B cell (primary cell): Measurements from ENCODE around the gene PLCXD3. TPM values are rescaled to one million over a fixed set of nuclear protein-coding genes. Genes with fewer than 3 reads are reported as not detected.

ENCODE experiments used
- ATAC-seq: fragments of 200-7000 bp; cut with Tn5 transposase; one replicate; pipeline ENCODE4 v1.10.0; 2021; ENCODE audit warnings: low read depth, mild to moderate bottlenecking, moderate number of reproducible peaks, moderate library complexity
- CTCF ChIA-PET: fragments of 350-600 bp; sonication (Branson Sonifier 250); formaldehyde crosslinking; loops from one replicate; lab custom pipeline; 2021; ENCODE audit warnings: antibody characterized with exemption, inconsistent platforms; lab: Charles Lee
- POLR2A ChIA-PET: fragments of 350-600 bp; sonication (Branson Sonifier 250); formaldehyde crosslinking; loops from one replicate; lab custom pipeline; 2021; ENCODE audit warnings: antibody characterized with exemption; lab: Charles Lee
- DNase-seq: peaks from one replicate; pipeline ENCODE4 v3.0.0; 2013
- H2AFZ ChIP-seq: 2 replicates; pipeline ENCODE4 v1.6.1; 2012; ENCODE audit warnings: mild to moderate bottlenecking, low read depth, low read length; ENCODE audit not compliant: insufficient read depth, poor library complexity, severe bottlenecking
- H3K27ac ChIP-seq, 2 donors: 1 replicate in 1 of 2; 2 replicates in 1 of 2; pipeline ENCODE4 v1.5.1; 2012 to 2013; ENCODE audit warnings: low read length in 2 of 2, mild to moderate bottlenecking in 2 of 2, moderate library complexity in 1 of 2
- H3K27me3 ChIP-seq, 4 experiments: fragments of 200-600 bp in 1 of 4; sonication (generic) in 1 of 4; replicated peaks in 1 of 4; 1 replicate in 2 of 4; 2 replicates in 2 of 4; pipeline versions ENCODE4 v1.6.1 to v1.7.0; 2013 to 2016; ENCODE audit warnings: low read length in 3 of 4, mild to moderate bottlenecking in 2 of 4, mixed read lengths in 1 of 4, moderate library complexity in 1 of 4; ENCODE audit not compliant: insufficient read depth in 4 of 4, control insufficient read depth in 3 of 4; ENCODE audit errors: control extremely low read depth in 1 of 4
- H3K36me3 ChIP-seq, 2 experiments: replicated peaks in 1 of 2; 1 replicate in 1 of 2; 2 replicates in 1 of 2; pipeline versions ENCODE4 v1.6.1 to v1.7.1; 2013; ENCODE audit warnings: low read length in 1 of 2; ENCODE audit not compliant: insufficient read depth in 2 of 2, control insufficient read depth in 1 of 2; ENCODE audit errors: control extremely low read depth in 1 of 2, extremely low read depth in 1 of 2
- H3K4me1 ChIP-seq, 2 donors: fragments of 200-600 bp in 1 of 2; sonication (generic) in 1 of 2; 1 replicate in 1 of 2; 2 replicates in 1 of 2; pipeline versions ENCODE4 v1.5.1 to v1.6.1; 2013 to 2017; ENCODE audit warnings: low read length in 2 of 2; ENCODE audit not compliant: control insufficient read depth in 2 of 2, insufficient read depth in 2 of 2
- H3K4me2 ChIP-seq: replicated peaks from 2 replicates; pipeline ENCODE3; 2012; ENCODE audit warnings: mild to moderate bottlenecking, low read depth, low read length; ENCODE audit not compliant: poor library complexity, severe bottlenecking
- H3K4me3 ChIP-seq, 5 experiments: fragments of 200-600 bp in 1 of 5; sonication (generic) in 1 of 5; 1 replicate in 3 of 5; 2 replicates in 2 of 5; pipeline versions ENCODE4 v1.5.1 to v1.7.0; 2011 to 2016; ENCODE audit warnings: low read length in 4 of 5, mild to moderate bottlenecking in 4 of 5, low read depth in 2 of 5, control low read depth in 1 of 5, moderate library complexity in 1 of 5; ENCODE audit not compliant: insufficient read depth in 1 of 5; ENCODE audit errors: control extremely low read depth in 1 of 5, extremely low read depth in 1 of 5
- H3K79me2 ChIP-seq: fragments of 200-600 bp; sonication (generic); one replicate; pipeline ENCODE4 v1.6.0; 2016; ENCODE audit warnings: low read length; ENCODE audit not compliant: control insufficient read depth, insufficient read depth
- H3K9ac ChIP-seq: fragments of 200-600 bp; sonication (generic); 2 replicates; pipeline ENCODE4 v1.6.1; 2017; ENCODE audit warnings: mild to moderate bottlenecking, low read length, moderate library complexity
- H3K9me3 ChIP-seq, 3 donors: one replicate each; pipeline versions ENCODE4 v1.6.1 to v1.7.1; 2013; ENCODE audit warnings: low read length in 2 of 3; ENCODE audit not compliant: control insufficient read depth in 2 of 3, insufficient read depth in 1 of 3; ENCODE audit errors: control extremely low read depth in 1 of 3
- H4K20me1 ChIP-seq: 2 replicates; pipeline ENCODE4 v1.6.0; 2012; ENCODE audit warnings: mild to moderate bottlenecking, low read length; ENCODE audit not compliant: insufficient read depth, control insufficient read depth, poor library complexity, severe bottlenecking
- H3K27ac Mint-ChIP-seq: one replicate; pipeline ENCODE4 v1.8.0; 2021; ENCODE audit warnings: mixed read lengths
- H3K27me3 Mint-ChIP-seq: one replicate; pipeline ENCODE4 v1.8.0; 2021; ENCODE audit warnings: mixed read lengths
- H3K4me1 Mint-ChIP-seq: one replicate; pipeline ENCODE4 v1.8.0; 2021; ENCODE audit warnings: mixed read lengths
- H3K4me3 Mint-ChIP-seq: one replicate; pipeline ENCODE4 v1.8.0; 2021; ENCODE audit warnings: mixed read lengths
- H3K9me3 Mint-ChIP-seq: one replicate; pipeline ENCODE4 v1.8.0; 2022; ENCODE audit warnings: mixed read lengths; ENCODE audit not compliant: insufficient read depth
- CTCF ChIP-seq: fragments of 200-600 bp; IDR thresholded peaks from one replicate; pipeline ENCODE4 v1.8.0; 2022; ENCODE audit warnings: antibody characterized with exemption, mild to moderate bottlenecking
- EZH2 ChIP-seq: IDR thresholded peaks from 2 replicates; pipeline ENCODE4 v1.6.1; 2012; ENCODE audit warnings: borderline replicate concordance, low read depth, mild to moderate bottlenecking, moderate library complexity, low read length; ENCODE audit not compliant: insufficient read depth, poor library complexity, severe bottlenecking
- WGBS: methylation state at CpG from one replicate; pipeline ENCODE4 v1.1.5; 2013; ENCODE audit warnings: missing lambda C conversion rate; ENCODE audit not compliant: insufficient coverage; 5-methylcytosine and 5-hydroxymethylcytosine counted together
- intact Hi-C: fragments of 100-400 bp; cut with micrococcal nuclease; formaldehyde crosslinking; loops from one replicate; pipeline ENCODE4 v1.10.0; 2022
- polyA plus RNA-seq: library from polyadenylated mRNA; depleted of rRNA; stranded (reverse); fragments of >200 nt; gene quantifications from 2 replicates; pipeline ENCODE4 v1.2.3, GENCODE V29; 2012
- total RNA-seq, 2 donors: library from RNA; stranded (reverse); fragments of 120-200 nt in 1 of 2; gene quantifications; 1 replicate in 1 of 2; 2 replicates in 1 of 2; pipeline versions ENCODE4 v1.2.3 to v1.2.4, GENCODE V29; 2013 to 2022

Gene PLCXD3
- total and polyA plus RNA-seq, 2 donors (not counting 1 experiment from before 2014, with no cell fraction given) = not detected

- 78% methylated on average over 3 of the region's 3 CpGs for WGBS
- intact Hi-C loops = no loop called here
- no peak overlapping the region for H3K4me3 ChIP-seq
- no peak overlapping the region for H2AFZ ChIP-seq
- no peaks in the 10 kb centered on the region for H3K4me1 ChIP-seq
- H4K20me1 ChIP-seq = no peaks in the 10 kb centered on the region
- no peaks in the 10 kb centered on the region for H3K79me2 ChIP-seq
- no peaks in the 10 kb centered on the region for H3K27me3 Mint-ChIP-seq
- no peaks in the 10 kb centered on the region for H3K36me3 ChIP-seq
- H3K4me3 Mint-ChIP-seq = no peak overlapping the region
- no peak overlapping the region for H3K27ac Mint-ChIP-seq
- H3K4me1 Mint-ChIP-seq = no peaks in the 10 kb centered on the region
- no peaks in the 10 kb centered on the region for H3K9me3 ChIP-seq
- no peak for DNase-seq
- ChIA-PET POLR2A (no interaction called here), CTCF (no interaction called here)
- H3K27ac ChIP-seq = no peak overlapping the region
- H3K4me2 ChIP-seq = no peak overlapping the region
- H3K9ac ChIP-seq = no peak overlapping the region
- no peak for TF ChIP-seq CTCF
- no peak for TF ChIP-seq EZH2
- H3K9me3 Mint-ChIP-seq = no peaks in the 10 kb centered on the region
- H3K27me3 ChIP-seq = no peaks in the 10 kb centered on the region
- ATAC-seq = no peak
Measured at GRCh38 chr5:41485533-41485932, 24.9 kb downstream of the PLCXD3 start.

- POLR2A ChIA-PET = no interaction called here
- Histone ChIP-seq H3K36me3 (no peaks in the 10 kb centered on the region), H3K9ac (no peak overlapping the region), H3K27me3 (no peaks in the 10 kb centered on the region), H4K20me1 (no peaks in the 10 kb centered on the region), H3K4me1 (no peaks in the 10 kb centered on the region), H3K4me3 (no peak overlapping the region), H3K9me3 (no peaks in the 10 kb centered on the region), H3K27ac (no peak overlapping the region), H2AFZ (no peak overlapping the region), H3K79me2 (no peaks in the 10 kb centered on the region), H3K4me2 (no peak overlapping the region)
- Mint-ChIP-seq H3K4me3 (no peak overlapping the region), H3K4me1 (no peaks in the 10 kb centered on the region), H3K9me3 (no peaks in the 10 kb centered on the region), H3K27ac (no peak overlapping the region), H3K27me3 (no peaks in the 10 kb centered on the region)
- WGBS = no CpG with 5 or more reads among the region's 2 CpGs
- DNase-seq (no peak), ATAC-seq (no peak)
- CTCF ChIA-PET = no interaction called here
- intact Hi-C loops = no loop called here
- no peak for TF ChIP-seq EZH2
- TF ChIP-seq CTCF = no peak
Measured at GRCh38 chr5:41482715-41483114, 27.7 kb downstream of the PLCXD3 start.
